HL-60 (cell line): ENCODE measurements around the gene PCYOX1L.

Experiments
- GABPA ChIP-seq: IDR thresholded peaks from 2 replicates; pipeline ENCODE4 v1.6.1; 2012; ENCODE audit warnings: low read depth
- POLR2AphosphoS5 ChIP-seq: IDR thresholded peaks from 2 replicates; pipeline ENCODE4 v1.6.1; 2012; ENCODE audit warnings: low read depth
- SPI1 ChIP-seq: IDR thresholded peaks from 2 replicates; pipeline ENCODE4 v1.6.1; 2012; ENCODE audit warnings: low read depth, mild to moderate bottlenecking, borderline replicate concordance
- TF ChIP-seq, protein P1 (sequence below): IDR thresholded peaks from one replicate; pipeline ENCODE4 v1.5.1; 2011; ENCODE audit warnings: low read length, control low read depth, inconsistent platforms; ENCODE audit not compliant: insufficient read depth

- TF ChIP-seq, protein P1, sequence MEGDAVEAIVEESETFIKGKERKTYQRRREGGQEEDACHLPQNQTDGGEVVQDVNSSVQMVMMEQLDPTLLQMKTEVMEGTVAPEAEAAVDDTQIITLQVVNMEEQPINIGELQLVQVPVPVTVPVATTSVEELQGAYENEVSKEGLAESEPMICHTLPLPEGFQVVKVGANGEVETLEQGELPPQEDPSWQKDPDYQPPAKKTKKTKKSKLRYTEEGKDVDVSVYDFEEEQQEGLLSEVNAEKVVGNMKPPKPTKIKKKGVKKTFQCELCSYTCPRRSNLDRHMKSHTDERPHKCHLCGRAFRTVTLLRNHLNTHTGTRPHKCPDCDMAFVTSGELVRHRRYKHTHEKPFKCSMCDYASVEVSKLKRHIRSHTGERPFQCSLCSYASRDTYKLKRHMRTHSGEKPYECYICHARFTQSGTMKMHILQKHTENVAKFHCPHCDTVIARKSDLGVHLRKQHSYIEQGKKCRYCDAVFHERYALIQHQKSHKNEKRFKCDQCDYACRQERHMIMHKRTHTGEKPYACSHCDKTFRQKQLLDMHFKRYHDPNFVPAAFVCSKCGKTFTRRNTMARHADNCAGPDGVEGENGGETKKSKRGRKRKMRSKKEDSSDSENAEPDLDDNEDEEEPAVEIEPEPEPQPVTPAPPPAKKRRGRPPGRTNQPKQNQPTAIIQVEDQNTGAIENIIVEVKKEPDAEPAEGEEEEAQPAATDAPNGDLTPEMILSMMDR = no peak
- no peak for TF ChIP-seq POLR2AphosphoS5
- no peak for TF ChIP-seq SPI1
- no peak for TF ChIP-seq GABPA
Measured at GRCh38 chr5:149387081-149387631, 29.3 kb downstream of the PCYOX1L start.
